AG10803 (cell line): ENCODE measurements around the gene CORO2A.

Experiments
- DNase-seq: peaks from one replicate; pipeline ENCODE4 v3.0.0; 2010; ENCODE audit warnings: low read depth
- H3K4me3 ChIP-seq: 2 replicates; pipeline ENCODE4 v1.5.1; 2011; ENCODE audit warnings: mild to moderate bottlenecking, low read length, control low read depth
- CTCF ChIP-seq: conservative IDR thresholded peaks from 2 replicates; pipeline ENCODE4 v1.5.1; 2011; ENCODE audit warnings: mild to moderate bottlenecking, low read length, control low read depth, inconsistent platforms

The CORO2A gene

GRCh38 chr9:98159301-98159700, 33.1 kb downstream of the CORO2A start:
- no peak overlapping the region for H3K4me3 ChIP-seq
- no peak for TF ChIP-seq CTCF
- no peak for DNase-seq

- no peak for TF ChIP-seq CTCF
- DNase-seq, result no peak
- no peak overlapping the region for H3K4me3 ChIP-seq
These were observed 34.2 kb downstream of the CORO2A start for GRCh38 chr9:98158071-98158831.

- DNase-seq, result no peak
- no peak overlapping the region for H3K4me3 ChIP-seq
- no peak for TF ChIP-seq CTCF
These were observed 35.1 kb downstream of the CORO2A start for GRCh38 chr9:98157372-98157771.

GRCh38 chr9:98154678-98155077, 37.8 kb downstream of the CORO2A start:
- H3K4me3 ChIP-seq, result no peak overlapping the region
- no peak for TF ChIP-seq CTCF
- no peak for DNase-seq

- TF ChIP-seq CTCF, result no peak
These were observed 39.9 kb downstream of the CORO2A start for GRCh38 chr9:98152526-98152925.

GRCh38 chr9:98150721-98151120, 41.7 kb downstream of the CORO2A start:
- no peak for DNase-seq
- TF ChIP-seq CTCF, result no peak
- H3K4me3 ChIP-seq, result no peak overlapping the region

More at GRCh38 chr9:98152526-98152925, 39.9 kb downstream of the CORO2A start:
- H3K4me3 ChIP-seq, result no peak overlapping the region
- no peak for DNase-seq

- no peak overlapping the region for H3K4me3 ChIP-seq
- no peak for DNase-seq
- TF ChIP-seq CTCF, result no peak
These were observed 42.3 kb downstream of the CORO2A start for GRCh38 chr9:98150164-98150563.
